Keratinocyte (primary cell): ENCODE data around the gene MEG3.

Experiments used
- EZH2 ChIP-seq: IDR thresholded peaks from one replicate; pipeline ENCODE4 v1.6.1; 2012; ENCODE audit warnings: inconsistent platforms, mild to moderate bottlenecking, low read length, moderate library complexity
- TF ChIP-seq, protein P1 (sequence below), 3 experiments: IDR thresholded peaks in 1 of 3; conservative IDR thresholded peaks in 1 of 3; optimal IDR thresholded peaks in 1 of 3; 2 replicates in 2 of 3; 3 replicates in 1 of 3; pipeline versions ENCODE3 to v1.5.1; 2011; ENCODE audit warnings: low read length in 3 of 3, mild to moderate bottlenecking in 3 of 3, moderate library complexity in 2 of 3, control low read depth in 1 of 3, inconsistent platforms in 1 of 3; ENCODE audit not compliant: insufficient read depth in 2 of 3; ENCODE audit errors: extremely low read depth in 1 of 3

DNA sequence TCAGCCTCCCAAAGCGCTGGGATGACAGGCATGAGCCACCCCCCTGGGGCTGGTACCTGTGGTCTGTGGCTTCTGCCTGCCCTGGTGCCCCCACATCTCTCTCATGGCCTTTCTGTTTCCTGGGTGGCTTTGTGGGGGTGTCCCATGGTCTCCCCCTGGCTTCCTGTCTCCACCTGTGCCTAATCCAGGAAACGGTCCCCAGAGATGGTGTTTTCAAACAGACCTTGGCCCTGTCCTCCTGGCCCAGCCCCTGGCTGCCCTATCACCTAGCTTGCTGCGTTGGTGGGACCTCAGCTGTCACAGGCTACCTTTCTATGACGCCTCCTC is 18.1 kb downstream of the MEG3 start:
- TF ChIP-seq, protein P1, sequence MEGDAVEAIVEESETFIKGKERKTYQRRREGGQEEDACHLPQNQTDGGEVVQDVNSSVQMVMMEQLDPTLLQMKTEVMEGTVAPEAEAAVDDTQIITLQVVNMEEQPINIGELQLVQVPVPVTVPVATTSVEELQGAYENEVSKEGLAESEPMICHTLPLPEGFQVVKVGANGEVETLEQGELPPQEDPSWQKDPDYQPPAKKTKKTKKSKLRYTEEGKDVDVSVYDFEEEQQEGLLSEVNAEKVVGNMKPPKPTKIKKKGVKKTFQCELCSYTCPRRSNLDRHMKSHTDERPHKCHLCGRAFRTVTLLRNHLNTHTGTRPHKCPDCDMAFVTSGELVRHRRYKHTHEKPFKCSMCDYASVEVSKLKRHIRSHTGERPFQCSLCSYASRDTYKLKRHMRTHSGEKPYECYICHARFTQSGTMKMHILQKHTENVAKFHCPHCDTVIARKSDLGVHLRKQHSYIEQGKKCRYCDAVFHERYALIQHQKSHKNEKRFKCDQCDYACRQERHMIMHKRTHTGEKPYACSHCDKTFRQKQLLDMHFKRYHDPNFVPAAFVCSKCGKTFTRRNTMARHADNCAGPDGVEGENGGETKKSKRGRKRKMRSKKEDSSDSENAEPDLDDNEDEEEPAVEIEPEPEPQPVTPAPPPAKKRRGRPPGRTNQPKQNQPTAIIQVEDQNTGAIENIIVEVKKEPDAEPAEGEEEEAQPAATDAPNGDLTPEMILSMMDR (optimal IDR thresholded peaks at IDR 0.05 in 1 of 3, IDR thresholded peaks at IDR 0.05 in 1 of 3, conservative IDR thresholded peaks at IDR 0.05 in 1 of 3; ENCODE audit: extremely low read depth in 1 of 3, insufficient read depth in 2 of 3, low read length in 3 of 3): no peak
- TF ChIP-seq EZH2: no peak
